GM21825 (cell line): ENCODE data around the gene ARID4A.
"Not testable (repeated sequence)": the region's sequence is repeated elsewhere in the genome, so short reads cannot be mapped to it uniquely, and the experiment has no call there.

ENCODE experiments used
- ATAC-seq: cut with Tn5 transposase; IDR thresholded peaks from one replicate; pipeline ENCODE4 v1.9.1; 2021; ENCODE audit warnings: mild to moderate bottlenecking, moderate library complexity; ENCODE audit not compliant: unreplicated experiment

Gene ARID4A

DNA sequence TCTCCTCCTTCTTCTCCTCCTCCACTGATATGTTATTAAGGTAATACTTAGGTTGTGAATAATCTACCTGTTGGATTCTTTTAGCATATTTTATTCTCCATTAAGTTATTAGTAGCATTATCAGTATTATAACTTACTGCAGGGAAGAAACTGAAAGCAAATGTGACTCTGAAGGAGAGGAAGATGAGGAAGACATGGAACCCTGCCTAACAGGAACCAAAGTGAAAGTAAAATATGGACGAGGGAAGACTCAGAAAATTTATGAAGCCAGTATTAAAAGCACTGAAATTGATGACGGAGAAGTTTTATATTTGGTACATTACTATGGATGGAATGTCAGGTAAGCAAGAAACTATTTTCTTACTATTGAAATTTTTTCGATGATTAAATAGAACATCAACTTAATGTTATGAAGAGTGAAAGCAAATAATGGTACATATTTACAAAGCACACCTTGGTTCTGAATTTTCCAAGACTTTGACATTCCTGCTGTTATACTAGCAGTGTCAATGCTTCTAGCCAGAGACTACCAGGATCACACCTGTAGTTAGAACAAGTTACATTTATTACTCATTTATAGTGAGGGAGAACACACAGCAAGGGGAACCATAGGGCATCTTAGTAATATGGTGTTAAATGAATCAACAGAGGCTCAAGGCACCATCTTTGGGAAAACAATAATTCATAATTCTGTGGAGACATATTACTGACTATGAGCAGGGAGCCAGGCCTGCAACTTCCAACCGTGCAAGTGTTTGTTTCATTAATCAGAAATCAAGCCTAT is 55.4 kb downstream of the ARID4A start:
- ATAC-seq: no peak

DNA sequence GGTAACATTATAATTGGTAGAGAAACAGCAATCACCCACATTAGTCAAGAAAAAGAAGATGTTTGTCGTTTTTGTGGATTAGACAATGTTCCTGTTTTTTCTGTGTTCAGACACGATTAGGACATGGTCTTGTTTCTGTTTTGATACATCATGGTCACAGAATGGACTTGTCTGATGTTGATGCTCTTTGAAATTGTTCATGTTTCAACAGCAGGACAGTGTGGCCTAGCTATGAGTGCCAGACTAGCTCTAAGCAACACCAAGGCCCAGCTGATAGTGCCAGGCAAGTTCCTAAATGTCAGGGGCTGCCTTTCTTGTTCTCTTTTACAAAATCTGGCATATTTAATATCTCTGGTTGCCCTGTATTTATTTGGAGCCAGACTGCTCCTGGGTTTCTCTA is 56.5 kb downstream of the ARID4A start:
- no peak for ATAC-seq

DNA sequence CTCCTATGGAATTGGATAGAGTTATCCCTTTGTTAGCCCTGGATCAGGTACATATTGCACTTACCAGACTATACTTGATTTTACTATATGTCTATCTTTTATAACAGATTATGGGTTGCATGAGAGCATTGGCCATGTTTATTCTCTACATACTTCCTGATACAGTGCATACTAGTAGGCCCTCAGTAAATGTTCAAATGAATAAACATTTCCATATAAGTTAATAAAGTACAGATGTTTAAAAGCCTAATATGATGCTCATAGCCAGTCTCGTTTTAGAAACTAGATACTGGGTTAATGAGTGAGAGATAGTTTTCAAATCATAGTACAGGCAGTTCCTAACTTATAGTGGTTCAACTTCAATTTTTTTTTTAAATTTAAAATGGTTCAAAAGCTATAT is 57.9 kb downstream of the ARID4A start:
- ATAC-seq: no peak

DNA sequence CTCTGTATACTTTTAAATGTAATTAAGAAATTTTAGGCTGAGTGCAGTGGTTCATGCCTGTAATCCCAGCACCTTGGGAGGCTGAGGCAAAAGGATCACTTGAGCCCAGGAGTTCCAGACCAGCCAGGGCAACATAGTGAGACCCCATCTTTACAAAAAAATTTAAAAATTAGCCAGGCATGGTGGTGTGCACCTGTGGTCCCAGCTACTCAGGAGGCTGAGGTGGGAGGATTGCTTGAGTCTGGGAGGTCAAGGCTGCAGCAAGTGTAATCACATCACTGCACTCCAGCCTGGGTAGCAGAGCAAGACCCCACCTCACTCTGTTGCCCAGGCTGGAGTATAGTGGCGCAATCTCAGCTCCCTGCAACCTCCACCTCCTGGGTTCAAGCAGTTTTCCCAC is 63.9 kb downstream of the ARID4A start:
- not testable (repeated sequence) for ATAC-seq

DNA sequence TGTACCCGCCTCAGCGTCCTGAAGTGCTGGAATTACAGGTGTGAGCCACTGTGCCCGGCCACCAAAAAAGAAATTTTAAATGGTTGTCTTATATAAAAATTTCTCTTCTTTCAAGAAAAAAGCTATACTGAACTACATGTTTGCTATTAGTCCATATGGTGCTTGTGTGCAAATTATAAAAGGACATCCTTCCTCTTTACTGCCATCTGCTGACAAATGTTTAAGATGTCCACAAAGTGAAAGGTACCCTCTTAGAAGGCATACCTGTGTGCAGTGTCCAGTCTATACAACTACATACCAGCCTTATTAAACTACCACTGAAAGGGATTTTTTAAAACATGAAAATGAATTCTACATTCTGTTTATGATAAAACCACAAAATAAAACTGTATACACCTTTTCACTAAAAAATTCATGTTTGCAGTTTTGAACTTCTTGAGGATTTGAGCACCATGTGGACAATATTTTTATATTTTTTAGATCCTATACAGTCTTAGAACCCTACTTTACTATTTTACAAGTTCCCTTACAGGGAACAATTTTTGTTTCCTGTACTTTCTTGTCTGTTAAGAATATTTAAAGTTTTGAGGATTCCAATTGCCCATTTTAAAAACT is 64.5 kb downstream of the ARID4A start:
- no peak for ATAC-seq

DNA sequence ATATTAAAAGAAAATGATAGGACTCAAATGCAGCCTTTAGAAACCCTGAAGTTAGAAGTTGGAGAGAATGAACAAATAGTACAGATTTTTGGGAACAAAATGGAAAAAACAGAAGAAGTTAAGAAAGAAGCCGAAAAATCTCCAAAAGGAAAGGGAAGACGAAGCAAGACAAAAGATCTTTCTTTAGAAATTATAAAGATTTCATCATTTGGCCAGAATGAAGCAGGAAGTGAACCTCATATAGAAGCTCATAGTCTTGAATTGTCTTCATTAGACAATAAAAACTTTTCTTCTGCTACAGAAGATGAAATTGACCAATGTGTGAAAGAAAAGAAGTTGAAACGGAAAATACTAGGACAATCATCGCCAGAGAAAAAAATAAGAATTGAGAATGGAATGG is 66.0 kb downstream of the ARID4A start:
- ATAC-seq: no peak

DNA sequence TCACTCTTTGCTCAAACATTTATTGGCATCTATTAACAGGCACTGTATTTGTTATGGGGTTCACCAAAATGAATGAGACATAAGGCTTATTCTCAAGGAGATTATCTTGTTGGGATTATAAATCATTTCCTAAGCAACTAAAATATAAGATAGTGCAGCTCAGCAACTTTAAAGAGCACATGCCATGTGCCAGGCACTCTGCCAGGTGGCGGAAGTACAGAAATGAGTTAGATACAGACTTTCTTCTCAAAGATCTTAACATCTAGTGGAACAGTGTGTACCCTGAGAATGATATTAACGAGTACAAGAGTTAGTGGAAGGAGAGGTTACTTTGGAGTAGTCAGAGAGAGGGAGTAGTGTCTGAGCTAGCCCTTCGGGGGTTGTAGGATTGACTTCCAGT is 68.9 kb downstream of the ARID4A start:
- ATAC-seq: no peak

DNA sequence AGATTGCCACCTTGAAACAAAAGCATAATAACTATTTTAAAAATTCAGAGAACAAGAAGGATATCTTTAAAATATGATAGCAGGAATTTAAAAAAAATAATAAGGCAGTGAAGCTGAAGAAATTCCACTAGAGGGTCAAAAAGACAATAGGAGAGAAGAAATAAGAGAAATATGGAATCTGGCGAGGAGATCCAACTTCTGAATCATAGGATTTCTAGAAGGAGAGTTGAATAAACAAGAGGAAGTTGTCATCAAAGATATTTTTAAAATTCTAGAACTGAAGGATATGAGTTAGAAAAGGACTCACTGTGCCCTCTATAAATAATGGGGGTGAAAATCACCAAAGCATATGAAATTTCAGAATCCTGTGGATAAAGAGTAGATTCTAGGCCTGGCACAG is 70.6 kb downstream of the ARID4A start:
- no peak for ATAC-seq

DNA sequence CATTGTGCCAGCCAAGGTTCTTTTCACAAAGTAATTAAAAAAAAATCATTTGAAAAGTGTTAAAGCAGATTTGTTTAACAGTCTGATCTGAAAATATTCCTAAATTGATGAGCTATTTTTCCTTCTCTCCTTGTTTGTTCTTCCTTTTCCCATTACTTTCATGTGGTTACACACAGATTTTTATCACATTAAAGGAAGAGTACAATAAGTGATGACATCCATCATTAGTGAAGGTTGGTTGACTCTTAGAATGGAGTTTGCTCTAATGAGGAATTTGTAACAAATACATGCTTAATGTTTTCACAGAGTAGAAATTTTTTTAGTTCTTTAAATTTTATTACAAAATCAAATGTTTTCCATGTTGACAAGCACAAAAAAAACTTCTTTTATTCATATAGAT is 78.4 kb downstream of the ARID4A start:
- ATAC-seq: no peak

DNA sequence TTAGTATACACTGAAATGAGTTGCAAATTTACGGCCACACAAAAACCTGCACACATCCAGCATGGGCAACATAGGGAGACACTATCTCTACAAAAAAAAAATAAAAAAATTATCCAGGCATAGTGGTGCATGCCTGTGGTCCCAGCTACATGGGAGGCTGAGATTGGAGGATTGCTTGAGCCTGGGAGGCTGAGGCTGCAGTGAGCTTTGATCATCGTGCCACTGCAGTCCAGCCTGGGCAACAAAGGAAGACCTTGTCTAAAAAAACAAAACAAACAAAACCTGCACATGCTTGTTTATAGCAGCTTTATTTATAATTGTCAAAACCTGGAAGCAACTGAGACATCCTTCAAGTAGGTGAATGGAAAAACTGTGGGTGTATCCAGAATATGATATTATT is 92.5 kb downstream of the ARID4A start:
- ATAC-seq: no peak

DNA sequence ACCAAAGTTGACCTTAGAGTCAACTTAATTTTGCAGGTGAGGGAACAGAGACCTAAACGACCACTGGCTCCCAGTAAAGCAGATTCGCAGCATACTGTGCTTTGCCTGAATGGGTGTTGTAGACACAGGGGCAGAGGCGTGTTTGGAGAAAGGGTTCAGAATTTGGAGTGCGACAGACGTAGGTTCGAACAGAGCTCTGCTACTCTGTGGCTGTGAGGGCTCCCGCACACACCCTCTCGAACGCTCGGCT is 97.1 kb downstream of the ARID4A start:
- ATAC-seq: no peak

DNA sequence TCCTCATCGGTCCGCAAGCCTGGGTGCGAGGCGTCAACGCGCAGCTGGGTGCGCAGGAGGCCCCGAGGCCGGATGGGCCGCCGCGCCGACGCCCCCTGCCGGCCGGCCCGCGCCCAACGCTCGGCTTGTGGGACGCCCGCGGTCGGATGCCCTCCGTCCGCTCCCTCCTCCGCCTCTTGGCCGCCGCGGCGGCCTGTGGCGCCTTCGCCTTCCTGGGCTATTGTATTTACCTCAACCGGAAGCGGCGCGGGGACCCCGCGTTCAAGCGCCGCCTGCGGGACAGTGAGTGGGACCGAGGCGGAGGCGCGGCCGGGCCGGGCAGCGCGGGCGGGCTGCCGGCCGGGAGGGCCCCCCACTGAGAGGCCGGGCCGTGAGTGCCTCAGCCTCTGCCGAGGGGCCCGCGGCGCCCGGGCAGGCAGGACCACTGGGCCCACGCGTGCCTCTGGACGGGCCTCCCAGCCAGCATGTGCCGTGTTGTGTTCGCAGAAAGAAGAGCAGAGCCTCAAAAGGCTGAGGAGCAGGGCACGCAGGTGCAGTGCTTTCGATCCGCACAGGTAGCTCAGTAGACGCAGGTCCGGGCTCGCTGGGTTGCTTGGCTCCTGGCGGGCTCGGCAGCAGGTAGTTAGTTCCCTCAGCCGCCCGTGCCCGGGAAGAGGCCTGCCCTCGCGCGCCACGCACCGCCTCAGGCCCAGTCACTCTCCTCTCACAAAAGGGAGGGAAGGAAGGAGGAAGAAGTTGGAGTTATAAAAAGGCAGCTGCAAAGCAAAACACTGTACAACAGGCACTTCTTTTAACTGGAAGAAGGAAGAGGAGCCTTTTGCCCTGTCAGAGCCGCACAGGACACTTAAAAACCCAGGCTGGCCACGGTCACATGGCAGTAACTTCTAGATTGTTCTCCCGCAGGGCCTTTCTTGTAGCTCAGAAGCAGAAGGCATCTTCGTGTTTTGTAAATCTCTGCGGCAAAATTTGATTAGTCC is 97.7 kb downstream of the ARID4A start, which contains the start of gene TOMM20L:
Gene TOMM20L (plus strand): TSS at position 119 of the 977 bp plus-strand sequence. CDS start 28 bp downstream, at position 147.
- ATAC-seq: peak; percentile 95

DNA sequence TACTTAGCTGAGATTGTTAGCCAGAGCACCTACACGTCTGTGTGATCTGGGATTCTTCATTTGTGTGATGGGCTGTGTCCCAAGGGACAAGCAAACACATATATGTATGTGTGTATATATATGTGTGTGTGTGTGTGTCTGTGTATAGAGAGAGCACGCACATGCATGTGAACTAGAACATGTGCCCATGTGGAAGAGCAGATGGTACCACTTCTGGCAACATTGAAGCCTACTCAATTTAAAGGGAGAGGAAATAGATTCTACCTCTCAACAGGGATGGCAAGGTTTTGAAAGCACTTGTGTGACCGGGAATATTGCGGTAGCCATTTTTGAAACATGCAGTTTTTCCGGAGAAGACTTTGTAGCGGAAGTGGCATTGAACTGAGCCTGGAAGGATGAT is 98.8 kb downstream of the ARID4A start:
- ATAC-seq: no peak

DNA sequence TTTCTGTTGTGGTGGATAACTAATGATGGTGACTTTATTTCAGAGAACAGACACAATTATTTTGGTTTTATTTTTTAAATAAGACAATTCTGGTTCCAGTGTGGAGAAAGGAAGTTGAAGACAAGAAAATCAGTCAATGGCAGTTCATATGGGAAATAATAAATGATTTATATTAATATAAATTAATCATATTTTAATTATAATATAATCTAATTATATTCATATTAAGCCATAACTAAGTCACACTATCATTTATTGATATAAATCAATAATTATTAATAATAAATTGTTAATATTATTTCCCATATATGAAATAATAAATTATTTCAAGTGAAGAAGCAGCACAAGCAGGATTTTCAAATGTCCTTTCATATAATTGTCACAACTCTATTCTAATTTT is 100.1 kb downstream of the ARID4A start:
- ATAC-seq: no peak

DNA sequence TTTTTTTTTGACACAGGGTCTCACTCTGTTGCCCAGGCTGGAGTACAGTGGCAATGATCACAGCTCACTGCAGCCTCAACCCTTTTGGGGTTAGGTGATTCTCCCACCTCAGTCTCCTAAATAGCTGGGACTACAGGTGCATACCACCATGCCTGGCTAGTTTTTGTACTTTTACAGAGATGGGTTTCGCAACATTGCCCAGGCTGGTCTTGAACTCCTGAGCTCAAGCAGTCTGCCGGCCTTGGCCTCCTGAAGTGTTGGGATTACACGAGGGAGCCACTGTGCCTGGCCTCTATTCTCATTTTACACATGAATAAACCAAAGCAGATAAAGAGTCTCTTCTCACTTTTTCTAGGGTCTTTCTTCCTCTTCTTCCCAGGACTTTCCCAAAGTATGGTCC is 100.5 kb downstream of the ARID4A start:
- ATAC-seq: no peak

DNA sequence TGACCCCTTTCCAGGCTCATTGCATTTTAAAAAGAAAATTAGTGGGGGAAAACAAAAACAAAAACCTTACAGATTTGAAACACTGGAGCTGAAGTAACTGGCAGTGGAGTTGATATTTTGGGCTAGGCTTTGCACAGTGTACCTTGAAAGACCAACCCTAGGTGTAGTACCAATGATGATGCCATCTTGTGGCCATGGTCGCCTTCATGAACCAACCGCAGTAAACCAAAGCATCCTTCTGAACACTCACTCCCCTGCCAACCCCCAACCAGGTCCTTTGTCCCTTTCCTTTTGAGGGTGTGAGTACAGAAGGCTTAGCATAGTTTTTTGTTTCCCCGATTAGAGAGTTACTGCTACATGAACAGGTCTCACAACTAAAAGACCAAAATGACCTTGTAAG is 103.2 kb downstream of the ARID4A start:
- no peak for ATAC-seq

DNA sequence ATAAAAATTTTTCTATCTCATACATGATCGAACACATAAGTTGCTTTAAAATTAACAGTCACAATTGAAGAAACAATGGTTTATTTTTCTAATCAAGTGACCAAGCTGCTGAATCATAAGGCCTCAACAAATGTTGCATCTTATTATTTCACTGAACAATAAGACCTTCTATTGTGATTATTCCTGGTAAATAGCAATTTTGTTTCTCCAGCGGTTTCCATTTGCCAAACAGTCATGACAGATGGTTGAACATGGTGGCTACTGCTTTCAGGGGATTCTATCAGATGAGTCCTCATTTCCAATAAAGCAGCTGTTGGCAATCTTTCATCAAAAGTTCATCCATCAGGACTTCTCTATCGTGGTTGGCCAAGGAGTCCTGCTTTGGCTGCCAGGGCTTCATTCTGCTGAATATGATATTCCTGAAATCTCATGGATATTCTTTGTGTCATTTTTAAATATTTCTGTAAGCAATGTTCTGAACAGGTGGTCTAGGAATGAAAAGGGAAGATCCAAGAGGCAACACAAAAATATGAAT is 110.4 kb downstream of the ARID4A start:
- no peak for ATAC-seq

DNA sequence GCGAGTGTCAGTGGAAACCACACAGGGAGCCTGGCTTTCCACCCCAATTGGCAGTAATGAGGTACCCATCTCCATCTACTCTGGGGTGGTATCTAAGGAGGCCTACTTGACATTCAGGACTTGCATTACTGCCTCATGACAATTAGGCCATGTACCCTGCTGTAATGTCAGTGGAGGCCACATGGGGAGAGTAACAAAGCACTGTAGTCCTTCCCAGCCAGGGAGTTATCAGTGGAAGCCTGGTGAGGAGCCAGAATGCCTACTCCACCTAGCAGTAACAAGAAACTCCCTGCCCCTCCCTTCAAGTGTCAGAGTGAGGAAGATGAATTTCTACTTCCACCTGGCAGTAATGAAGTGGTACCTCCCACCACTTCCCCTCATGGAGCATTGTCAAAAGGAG is 116.5 kb downstream of the ARID4A start:
- no peak for ATAC-seq

DNA sequence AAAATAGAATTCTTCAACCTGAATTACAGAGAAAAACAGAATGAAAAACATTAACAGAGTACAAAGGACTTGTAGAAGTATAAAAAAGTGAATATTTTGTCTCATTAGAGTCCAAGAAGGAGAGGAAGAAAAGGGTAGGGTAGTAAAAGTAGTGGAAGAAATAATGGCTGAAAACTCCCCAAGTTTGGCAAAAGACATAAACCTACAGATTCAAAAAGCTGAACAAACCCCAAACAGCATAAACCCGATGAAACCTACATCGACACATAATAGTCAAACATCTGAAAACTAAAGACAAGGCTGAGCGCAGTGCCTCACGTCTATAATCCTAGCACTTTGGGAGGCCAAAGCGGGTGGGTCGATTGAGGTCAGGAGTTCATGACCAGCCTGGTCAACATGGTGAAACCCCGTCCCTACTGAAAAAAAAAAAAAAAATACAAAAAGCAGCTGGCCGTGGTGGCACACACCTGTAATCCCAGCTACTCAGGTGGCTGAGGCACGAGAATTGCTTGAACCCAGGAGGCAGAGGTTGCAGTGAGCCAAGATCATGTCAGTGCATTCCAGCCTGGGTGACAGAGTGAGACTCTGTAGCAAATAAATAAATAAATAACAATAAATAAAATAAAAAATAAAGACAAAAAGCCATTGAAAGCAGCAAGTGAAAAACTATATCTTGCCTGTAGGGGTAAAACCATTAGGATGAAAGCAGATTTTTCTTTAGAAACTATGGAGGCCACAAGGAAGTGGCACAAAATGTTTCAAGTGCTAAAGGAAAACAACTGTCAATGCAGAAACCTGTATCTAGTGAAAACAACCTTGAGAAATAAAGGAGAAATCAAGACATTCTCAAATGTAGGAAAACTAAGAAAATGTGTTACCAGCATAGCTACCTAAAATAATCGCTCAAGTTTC is 117.5 kb downstream of the ARID4A start:
- no peak for ATAC-seq

DNA sequence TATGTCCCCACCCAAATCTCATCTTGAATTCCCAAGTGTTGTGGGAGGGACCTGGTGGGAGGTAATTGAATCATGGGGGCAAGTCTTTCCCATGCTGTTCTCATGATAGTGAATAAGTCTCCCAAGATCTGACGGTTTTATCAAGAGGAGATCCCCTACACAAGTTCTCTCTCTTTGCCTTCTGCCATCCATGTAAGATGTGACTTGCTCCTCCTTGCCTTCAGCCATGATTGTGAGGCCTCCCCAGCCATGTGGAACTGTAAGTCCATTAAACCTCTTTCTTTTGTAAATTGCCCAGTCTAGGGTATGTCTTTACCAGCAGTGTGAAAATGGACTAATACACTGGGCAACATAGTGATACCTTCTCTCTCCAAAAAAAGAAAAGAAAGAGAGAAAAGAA is 118.6 kb downstream of the ARID4A start:
- ATAC-seq: not testable (repeated sequence)
